HuH-7 (cell line): ENCODE data around the gene EVC2.

Experiments
- DNase-seq: peaks from one replicate; pipeline ENCODE4 v3.0.0; 2011; ENCODE audit warnings: low spot score

Gene EVC2, protein sequence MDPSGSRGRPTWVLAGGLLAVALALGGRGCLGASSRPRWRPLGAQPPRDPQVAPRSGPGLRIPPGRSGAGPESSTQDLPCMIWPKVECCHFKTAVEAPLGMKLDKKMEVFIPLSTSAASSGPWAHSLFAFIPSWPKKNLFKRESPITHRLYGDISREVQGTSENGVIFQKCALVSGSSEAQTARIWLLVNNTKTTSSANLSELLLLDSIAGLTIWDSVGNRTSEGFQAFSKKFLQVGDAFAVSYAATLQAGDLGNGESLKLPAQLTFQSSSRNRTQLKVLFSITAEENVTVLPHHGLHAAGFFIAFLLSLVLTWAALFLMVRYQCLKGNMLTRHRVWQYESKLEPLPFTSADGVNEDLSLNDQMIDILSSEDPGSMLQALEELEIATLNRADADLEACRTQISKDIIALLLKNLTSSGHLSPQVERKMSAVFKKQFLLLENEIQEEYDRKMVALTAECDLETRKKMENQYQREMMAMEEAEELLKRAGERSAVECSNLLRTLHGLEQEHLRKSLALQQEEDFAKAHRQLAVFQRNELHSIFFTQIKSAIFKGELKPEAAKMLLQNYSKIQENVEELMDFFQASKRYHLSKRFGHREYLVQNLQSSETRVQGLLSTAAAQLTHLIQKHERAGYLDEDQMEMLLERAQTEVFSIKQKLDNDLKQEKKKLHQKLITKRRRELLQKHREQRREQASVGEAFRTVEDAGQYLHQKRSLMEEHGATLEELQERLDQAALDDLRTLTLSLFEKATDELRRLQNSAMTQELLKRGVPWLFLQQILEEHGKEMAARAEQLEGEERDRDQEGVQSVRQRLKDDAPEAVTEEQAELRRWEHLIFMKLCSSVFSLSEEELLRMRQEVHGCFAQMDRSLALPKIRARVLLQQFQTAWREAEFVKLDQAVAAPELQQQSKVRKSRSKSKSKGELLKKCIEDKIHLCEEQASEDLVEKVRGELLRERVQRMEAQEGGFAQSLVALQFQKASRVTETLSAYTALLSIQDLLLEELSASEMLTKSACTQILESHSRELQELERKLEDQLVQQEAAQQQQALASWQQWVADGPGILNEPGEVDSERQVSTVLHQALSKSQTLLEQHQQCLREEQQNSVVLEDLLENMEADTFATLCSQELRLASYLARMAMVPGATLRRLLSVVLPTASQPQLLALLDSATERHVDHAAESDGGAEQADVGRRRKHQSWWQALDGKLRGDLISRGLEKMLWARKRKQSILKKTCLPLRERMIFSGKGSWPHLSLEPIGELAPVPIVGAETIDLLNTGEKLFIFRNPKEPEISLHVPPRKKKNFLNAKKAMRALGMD

GRCh38 chr4:5708449-5709206 lies at the start of gene EVC2:
TSS of gene EVC2 (minus strand) at chr4:5708559. CDS start at chr4:5708513, 46 bp downstream.
- no peak for DNase-seq

DNA sequence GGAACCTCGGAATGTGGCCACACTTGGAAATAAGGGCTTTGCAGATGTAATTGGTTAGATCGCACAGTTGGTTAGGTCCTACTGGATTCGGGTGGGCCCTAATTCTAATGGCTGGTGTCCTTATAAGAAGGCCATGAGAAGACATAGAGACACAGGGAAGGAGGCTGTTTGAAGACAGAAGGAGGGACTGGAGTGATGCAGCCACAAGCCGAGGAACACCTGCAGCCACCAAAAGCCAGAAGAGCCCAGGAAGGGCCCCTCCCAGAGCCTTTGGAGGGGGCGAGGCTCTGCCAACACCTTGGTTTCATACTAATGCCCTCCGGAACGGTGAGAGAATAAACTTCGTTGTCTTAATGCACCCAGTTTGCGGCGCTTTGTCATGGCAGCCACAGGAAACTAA lies 49.6 kb upstream of the EVC2 start:
- DNase-seq: no peak

GRCh38 chr4:5757536-5757935 lies 49.2 kb upstream of the EVC2 start:
- DNase-seq: no peak

DNA sequence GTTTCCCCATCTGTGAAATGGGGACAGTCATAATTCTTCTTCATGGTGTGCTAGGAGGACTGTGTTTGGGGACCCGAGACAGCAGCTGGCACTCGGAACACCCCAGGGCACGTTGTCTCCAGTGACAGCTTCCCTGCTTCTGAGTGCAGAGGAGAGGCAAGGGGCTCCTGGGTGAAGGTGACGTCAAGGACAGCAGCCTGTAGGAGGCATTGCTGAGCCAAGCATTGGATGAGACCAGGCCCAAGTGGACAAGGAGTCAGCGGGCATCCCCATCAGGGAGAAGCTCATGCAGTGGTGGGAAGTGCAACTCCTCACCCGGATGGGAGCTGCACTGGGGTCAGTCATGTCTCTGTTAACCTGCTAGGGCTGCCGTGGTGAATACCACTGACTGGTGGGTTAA lies 48.7 kb upstream of the EVC2 start:
- no peak for DNase-seq

- no peak for DNase-seq
Observed at GRCh38 chr4:5756271-5756670, 47.9 kb upstream of the EVC2 start.

DNA sequence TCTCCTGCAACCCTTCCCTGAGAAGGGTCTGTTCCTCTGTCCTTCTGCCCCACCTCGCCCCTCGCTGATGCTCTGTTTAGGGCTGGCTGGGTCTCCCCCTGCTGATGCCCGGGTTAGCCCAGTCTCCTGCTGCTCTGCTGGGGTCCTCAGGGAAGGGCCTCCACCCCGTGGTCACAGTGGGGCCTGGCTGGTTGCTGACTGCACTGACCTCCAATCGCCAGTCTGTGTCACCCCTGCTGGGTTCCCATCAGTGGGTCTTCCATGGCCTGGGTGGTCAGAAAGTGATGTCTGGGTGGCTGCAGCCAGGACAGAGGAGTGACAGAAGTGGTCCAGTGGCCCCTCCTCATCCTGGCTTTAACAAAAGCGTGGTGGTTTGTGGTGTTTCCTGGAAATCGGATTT lies 47.3 kb upstream of the EVC2 start:
- DNase-seq: no peak

DNA sequence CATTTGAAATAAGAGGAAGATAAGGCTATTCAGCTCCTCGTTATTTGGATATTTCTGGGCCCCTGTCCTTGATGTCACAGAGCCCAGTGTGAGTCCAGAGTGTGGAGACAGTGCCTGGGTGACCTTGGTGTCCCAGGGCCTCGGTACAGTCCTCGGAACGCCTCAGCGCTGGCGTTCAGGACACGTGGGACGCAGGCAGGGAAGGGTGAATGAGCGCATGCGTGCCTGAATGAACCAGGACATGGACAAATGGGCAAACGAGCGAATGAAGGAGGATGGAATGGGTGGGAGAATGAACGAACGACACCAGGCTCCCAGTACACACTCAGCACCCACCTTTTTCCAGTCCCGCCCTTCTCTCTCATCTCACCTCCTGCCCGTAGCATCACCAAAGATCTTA lies 46.8 kb upstream of the EVC2 start:
- DNase-seq: no peak

DNA sequence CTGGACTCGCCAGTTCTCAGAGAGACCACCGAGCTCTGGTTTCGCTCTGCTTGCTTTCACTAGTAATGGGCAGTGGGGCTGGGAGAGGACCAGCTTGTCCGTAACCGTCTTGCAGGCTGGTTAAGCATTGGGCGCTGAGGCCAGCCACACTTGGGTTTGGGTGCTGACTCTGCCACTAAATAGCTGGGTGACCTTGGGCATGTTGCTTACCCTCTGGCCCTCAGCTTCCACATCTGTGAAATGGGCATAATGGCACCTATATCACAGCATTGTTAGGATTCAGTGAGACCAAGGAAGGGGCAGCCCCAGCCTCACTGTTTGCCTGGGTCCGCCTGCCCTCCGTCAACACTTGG lies 46.1 kb upstream of the EVC2 start:
- no peak for DNase-seq

DNA sequence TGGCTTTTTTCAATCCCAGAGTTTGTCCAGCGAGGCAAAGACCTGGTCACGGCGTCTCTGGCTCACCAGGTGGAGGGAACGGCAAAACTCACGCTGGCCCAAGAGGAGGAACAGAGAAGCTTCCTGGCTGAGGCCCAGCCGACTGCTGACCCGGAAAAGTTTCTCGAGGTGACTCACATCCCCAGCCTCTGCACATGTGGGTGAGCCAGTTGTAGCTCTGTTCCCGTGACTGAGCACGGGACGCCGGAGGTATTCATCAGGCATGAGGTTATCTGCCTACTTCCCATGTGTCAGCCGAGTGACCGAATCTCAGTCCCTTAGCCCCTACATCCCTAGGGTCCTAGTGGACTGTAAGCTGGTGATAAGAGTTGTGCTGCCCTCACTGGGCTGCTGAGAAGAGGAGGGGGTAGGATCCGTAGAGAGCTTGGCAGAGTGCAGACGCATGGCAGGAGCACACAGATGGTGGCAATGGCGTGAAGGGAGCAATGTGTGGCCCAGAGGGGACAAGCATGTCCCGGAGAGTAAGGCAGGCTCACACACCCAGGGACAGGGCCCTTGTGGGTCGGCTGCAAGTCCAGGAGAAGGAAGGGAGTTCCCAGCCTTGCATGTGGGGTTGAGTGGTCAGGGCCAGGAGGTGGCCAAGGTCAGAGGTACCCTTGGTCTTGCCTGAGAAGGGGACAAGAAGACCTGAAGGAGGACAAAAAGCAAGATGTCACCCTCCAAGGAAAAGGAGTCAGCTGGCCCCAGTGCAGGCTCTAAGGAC lies 45.6 kb upstream of the EVC2 start:
- no peak for DNase-seq

DNA sequence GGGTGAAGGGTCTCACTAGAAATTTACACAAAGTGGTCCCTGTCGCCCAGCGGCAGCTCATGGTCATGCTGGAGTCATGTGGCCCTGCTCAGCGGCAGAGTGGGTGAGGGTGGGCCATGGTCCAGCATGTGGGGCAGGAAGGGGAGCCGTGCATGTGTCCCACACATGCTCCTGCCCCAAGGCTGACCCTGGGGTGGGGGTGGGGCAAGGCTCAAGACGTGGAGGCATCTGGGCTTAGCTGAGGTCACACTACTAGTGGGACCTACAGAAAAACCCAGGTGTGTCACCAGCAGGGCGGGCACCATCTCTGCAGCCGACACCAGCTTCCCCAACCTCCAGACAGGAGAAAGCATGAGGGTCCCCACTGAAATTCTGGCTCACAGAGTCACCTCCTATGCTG lies 45.0 kb upstream of the EVC2 start:
- no peak for DNase-seq

GRCh38 chr4:5752376-5753184 lies 44.2 kb upstream of the EVC2 start:
- DNase-seq: no peak

- no peak for DNase-seq
Observed at GRCh38 chr4:5751666-5752375, 43.5 kb upstream of the EVC2 start.

DNA sequence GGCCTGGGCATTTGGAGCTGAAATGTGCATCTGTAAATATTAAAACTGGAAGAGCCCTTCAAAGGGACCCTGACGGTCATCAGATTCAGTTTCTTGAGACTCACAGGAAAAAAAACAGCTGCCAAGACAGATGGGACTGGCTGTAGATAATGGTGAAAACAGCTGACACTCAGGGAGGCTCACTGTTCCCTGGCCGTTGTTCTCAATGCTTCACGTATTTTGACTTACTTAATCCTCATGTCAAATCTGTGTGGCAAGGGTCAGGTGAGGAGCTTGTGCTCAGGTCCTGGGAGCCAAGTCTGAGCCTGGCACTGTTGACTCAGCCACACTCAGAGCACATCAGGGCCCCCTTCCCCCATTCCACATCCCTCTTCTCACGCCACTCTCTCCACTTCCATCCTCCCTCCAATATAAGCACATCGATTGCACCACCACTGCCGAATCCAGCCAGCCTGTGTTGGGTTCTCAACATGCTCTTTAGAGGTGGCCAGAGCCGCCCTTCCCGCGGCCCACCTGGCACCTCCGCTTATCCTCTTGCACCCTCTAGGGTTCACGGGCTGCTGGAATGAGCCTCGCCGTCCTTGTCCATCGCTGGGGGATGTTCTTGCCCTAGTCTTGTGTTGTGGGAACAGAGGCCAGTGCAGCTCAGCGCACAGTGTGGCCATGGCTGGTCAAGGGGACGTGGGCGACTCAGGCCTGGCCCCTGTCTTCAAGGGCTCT lies 42.7 kb upstream of the EVC2 start:
- no peak for DNase-seq

GRCh38 chr4:5750052-5750945 lies 41.9 kb upstream of the EVC2 start:
- DNase-seq: no peak

DNA sequence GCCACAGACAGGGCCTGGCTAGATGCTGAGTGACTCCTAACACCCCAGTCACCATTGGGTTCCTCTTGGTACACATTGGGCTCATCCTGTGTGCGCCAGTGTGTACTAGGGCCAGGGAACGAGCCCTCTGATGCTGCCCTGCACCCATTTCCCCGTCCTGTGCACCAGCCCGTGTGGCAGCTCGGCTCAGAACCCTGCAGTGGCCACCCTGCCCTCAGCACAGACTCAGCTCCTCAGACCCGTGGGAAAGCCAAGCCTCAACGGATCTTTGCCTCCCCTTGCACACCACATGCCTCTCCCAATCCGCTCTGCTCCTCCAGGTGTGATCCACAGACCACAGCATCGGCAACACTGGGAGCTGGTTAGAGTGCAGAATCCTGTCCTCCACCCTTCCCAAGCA lies 41.2 kb upstream of the EVC2 start:
- no peak for DNase-seq

DNA sequence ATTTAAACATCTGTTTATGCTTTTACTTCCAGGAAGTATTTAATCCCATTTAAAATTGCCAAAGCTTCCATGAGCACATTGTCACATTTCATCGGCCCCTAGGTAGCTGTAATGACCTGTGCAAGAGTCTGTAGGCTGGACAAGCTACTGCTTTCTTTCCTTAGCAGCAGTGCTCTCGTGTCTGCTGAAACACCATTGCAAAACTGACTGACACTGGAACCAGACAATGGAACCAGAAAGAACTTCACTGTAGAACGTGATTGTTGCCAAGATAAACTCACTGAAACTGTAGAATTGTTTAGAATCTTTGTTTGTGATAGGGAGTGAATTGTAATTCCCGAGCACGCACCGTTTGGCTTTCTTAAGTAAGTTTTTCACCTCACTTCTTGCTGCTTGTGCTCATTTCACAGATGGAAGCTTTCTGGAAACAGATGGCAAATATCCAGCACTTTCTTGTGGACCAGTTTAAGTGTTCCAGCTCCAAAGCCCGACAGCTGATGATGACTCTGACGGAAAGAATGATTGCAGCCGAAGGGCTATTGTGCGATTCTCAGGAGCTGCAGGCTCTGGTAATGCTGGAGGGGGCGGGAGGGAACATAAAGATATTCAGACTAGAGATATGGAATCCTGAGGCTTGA lies 39.5 kb upstream of the EVC2 start:
- DNase-seq: no peak
